ENCODE measurements around the gene DST.

DNA sequence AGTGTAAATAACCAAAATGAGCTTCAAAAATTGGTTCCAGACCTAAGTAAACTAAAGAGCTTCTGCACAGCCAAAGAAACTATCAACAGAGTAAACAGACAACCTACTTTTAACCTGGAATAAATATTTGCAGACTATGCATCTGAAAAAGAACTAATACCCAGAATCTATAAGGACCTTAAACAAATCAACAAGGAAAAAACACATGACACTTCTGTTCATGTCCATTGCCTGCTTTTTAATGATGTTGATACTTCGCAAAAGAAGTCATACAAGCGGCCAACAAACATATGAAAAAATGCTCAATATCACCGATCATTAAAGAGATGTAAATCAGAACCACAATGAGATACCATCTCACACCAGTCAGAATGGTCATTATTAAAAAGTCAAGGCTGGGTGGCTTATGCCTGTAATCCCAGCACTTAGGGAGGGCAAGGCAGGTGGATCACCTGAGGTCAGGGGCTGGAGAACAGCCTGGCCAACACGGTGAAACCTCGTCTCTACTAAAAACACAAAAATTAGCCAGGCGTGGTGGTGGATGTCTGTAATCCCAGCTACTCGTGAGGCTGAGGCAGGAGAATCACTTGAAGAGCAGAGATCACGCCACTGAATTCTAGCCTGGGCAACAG is 42.5 kb upstream of the DST start:
- TF ChIP-seq, protein P1, sequence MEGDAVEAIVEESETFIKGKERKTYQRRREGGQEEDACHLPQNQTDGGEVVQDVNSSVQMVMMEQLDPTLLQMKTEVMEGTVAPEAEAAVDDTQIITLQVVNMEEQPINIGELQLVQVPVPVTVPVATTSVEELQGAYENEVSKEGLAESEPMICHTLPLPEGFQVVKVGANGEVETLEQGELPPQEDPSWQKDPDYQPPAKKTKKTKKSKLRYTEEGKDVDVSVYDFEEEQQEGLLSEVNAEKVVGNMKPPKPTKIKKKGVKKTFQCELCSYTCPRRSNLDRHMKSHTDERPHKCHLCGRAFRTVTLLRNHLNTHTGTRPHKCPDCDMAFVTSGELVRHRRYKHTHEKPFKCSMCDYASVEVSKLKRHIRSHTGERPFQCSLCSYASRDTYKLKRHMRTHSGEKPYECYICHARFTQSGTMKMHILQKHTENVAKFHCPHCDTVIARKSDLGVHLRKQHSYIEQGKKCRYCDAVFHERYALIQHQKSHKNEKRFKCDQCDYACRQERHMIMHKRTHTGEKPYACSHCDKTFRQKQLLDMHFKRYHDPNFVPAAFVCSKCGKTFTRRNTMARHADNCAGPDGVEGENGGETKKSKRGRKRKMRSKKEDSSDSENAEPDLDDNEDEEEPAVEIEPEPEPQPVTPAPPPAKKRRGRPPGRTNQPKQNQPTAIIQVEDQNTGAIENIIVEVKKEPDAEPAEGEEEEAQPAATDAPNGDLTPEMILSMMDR (conservative IDR thresholded peaks at IDR 0.05; ENCODE audit: low read depth, low read length) = no peak
- no peak for TF ChIP-seq EZH2 (IDR thresholded peaks at IDR 0.05; ENCODE audit: borderline replicate concordance, low read depth, low read length, poor library complexity, severe bottlenecking)
